ENCODE measurements around the gene GRK4. TPM values are rescaled to one million over a fixed set of nuclear protein-coding genes. Genes with fewer than 3 reads are reported as not detected.

Gene GRK4
- total RNA-seq, 1 experiment from 2014 or later: 4.2 TPM

- RAD21 ChIA-PET (ENCODE audit: low non-redundant PET in 1 of 2, low total read pairs in 2 of 2, uncharacterized antibody in 2 of 2, unreplicated experiment in 2 of 2): no interaction called here
- no peaks in the 10 kb centered on the region for H4K20me1 ChIP-seq (ENCODE audit: insufficient read depth)
- H3K27me3 ChIP-seq (ENCODE audit: insufficient read depth, low read length): no peaks in the 10 kb centered on the region
- H3K4me2 ChIP-seq (ENCODE audit: low read length): no peak overlapping the region
- no peak overlapping the region for H2AFZ ChIP-seq (ENCODE audit: low read depth, low read length, poor library complexity, severe bottlenecking)
- CTCF ChIA-PET: no interaction called here
- H3K36me3 ChIP-seq (ENCODE audit: control insufficient read depth in 1 of 2, insufficient read depth in 2 of 2, low read length in 2 of 2): no peaks in the 10 kb centered on the region
- BruUV-seq (replicated peaks): no TSS peak
- POLR2A ChIA-PET: no interaction called here
- ATAC-seq: no peak
- no peak overlapping the region for H3K4me3 ChIP-seq (replicated peaks in 1 of 2; ENCODE audit: low read depth in 1 of 2, low read length in 2 of 2)
- no peak for DNase-seq (ENCODE audit: low read depth, low spot score)
- TF ChIP-seq SIN3A (IDR thresholded peaks at IDR 0.05; ENCODE audit: low read depth) (no peak), SRF (IDR thresholded peaks at IDR 0.05; ENCODE audit: low read depth) (no peak), FOSL1 (IDR thresholded peaks at IDR 0.05; ENCODE audit: low read depth) (no peak), MAX (IDR thresholded peaks at IDR 0.05) (no peak), YY1 (IDR thresholded peaks at IDR 0.05; ENCODE audit: extremely low read depth, insufficient replicate concordance, low read depth, low read length) (no peak), SP1 (IDR thresholded peaks at IDR 0.05; ENCODE audit: low read depth) (no peak), EZH2phosphoT487 (IDR thresholded peaks at IDR 0.05; ENCODE audit: borderline replicate concordance) (no peak), ELF1 (IDR thresholded peaks at IDR 0.05; ENCODE audit: borderline replicate concordance, low read depth) (no peak), JUND (IDR thresholded peaks at IDR 0.05) (no peak), CTCF (IDR thresholded peaks at IDR 0.05 in 2 of 3, conservative IDR thresholded peaks at IDR 0.05 in 1 of 3; ENCODE audit: borderline replicate concordance in 1 of 3, insufficient read depth in 1 of 3, low read depth in 2 of 3, low read length in 2 of 3) (no peak), TCF7L2 (IDR thresholded peaks at IDR 0.05; ENCODE audit: borderline replicate concordance, extremely low read depth, insufficient read depth, insufficient read length) (no peak), ZNF274 (IDR thresholded peaks at IDR 0.05; ENCODE audit: low read depth, low read length) (no peak), CBX3 (IDR thresholded peaks at IDR 0.05; ENCODE audit: low read depth) (no peak), EZH2 (IDR thresholded peaks at IDR 0.05) (no peak), CEBPB (IDR thresholded peaks at IDR 0.05; ENCODE audit: low read depth) (no peak)
- TF ChIP-seq, protein P1, sequence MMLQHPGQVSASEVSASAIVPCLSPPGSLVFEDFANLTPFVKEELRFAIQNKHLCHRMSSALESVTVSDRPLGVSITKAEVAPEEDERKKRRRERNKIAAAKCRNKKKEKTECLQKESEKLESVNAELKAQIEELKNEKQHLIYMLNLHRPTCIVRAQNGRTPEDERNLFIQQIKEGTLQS (IDR thresholded peaks at IDR 0.05): no peak
- TF ChIP-seq, protein P2, sequence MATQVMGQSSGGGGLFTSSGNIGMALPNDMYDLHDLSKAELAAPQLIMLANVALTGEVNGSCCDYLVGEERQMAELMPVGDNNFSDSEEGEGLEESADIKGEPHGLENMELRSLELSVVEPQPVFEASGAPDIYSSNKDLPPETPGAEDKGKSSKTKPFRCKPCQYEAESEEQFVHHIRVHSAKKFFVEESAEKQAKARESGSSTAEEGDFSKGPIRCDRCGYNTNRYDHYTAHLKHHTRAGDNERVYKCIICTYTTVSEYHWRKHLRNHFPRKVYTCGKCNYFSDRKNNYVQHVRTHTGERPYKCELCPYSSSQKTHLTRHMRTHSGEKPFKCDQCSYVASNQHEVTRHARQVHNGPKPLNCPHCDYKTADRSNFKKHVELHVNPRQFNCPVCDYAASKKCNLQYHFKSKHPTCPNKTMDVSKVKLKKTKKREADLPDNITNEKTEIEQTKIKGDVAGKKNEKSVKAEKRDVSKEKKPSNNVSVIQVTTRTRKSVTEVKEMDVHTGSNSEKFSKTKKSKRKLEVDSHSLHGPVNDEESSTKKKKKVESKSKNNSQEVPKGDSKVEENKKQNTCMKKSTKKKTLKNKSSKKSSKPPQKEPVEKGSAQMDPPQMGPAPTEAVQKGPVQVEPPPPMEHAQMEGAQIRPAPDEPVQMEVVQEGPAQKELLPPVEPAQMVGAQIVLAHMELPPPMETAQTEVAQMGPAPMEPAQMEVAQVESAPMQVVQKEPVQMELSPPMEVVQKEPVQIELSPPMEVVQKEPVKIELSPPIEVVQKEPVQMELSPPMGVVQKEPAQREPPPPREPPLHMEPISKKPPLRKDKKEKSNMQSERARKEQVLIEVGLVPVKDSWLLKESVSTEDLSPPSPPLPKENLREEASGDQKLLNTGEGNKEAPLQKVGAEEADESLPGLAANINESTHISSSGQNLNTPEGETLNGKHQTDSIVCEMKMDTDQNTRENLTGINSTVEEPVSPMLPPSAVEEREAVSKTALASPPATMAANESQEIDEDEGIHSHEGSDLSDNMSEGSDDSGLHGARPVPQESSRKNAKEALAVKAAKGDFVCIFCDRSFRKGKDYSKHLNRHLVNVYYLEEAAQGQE (IDR thresholded peaks at IDR 0.05; ENCODE audit: low read depth): no peak
- intact Hi-C loops (cut with micrococcal nuclease): no loop called here
- H3K4me1 ChIP-seq (ENCODE audit: control insufficient read depth in 1 of 2, insufficient read depth in 2 of 2, low read length in 2 of 2): no peaks in the 10 kb centered on the region
- H3K79me2 ChIP-seq (ENCODE audit: insufficient read depth, low read length): no peaks in the 10 kb centered on the region
- no peak overlapping the region for H3K9ac ChIP-seq (ENCODE audit: low read length)
- H3K27ac ChIP-seq (ENCODE audit: low read depth, low read length): no peak overlapping the region
- no peaks in the 10 kb centered on the region for H3K9me2 ChIP-seq (ENCODE audit: insufficient read depth)
- peaks cover 4 to 5% of the 10 kb centered on the region in 2 experiments; a peak in 1 of 4 replicates for H3K9me3 ChIP-seq (ENCODE audit: control insufficient read depth in 1 of 2, insufficient read depth in 1 of 2, low read depth in 1 of 2, low read length in 2 of 2)
These were observed 62.5 kb downstream of the GRK4 start for GRCh38 chr4:3025881-3026280.
